A204.1 (cell line): Measurements from ENCODE around the gene HSPB7.
"Not testable (repeated sequence)": the region's sequence is repeated elsewhere in the genome, so short reads cannot be mapped to it uniquely, and the experiment has no call there.

Source experiments
- FAIRE-seq: peaks from 2 replicates; lab custom pipeline; 2012; peaks lifted over from hg19 to GRCh38; lab: Jason Lieb, UNC

Gene HSPB7

DNA sequence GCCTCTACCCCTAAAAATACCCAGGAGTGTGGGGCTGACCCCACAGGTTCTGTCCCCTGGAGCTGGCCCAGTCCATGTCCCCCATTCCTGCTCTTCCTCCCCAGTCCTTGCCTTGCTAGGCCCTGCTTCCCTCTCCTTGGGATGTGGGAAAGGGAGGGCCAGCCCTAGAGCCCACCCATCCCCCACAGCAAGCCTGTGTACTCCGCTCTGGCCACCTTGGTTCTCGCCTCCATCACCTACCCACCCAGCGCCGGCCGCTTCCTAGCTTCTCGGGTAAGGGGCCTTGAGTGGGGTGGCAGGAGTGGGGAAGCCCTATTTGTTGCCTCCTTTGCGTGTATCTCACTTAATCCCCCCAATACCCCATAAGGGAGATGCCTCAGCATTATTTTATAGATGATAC lies 32.5 kb upstream of the HSPB7 start:
- FAIRE-seq, result no peak

GRCh38 chr1:16048573-16049189 lies 30.8 kb upstream of the HSPB7 start:
- no peak for FAIRE-seq

DNA sequence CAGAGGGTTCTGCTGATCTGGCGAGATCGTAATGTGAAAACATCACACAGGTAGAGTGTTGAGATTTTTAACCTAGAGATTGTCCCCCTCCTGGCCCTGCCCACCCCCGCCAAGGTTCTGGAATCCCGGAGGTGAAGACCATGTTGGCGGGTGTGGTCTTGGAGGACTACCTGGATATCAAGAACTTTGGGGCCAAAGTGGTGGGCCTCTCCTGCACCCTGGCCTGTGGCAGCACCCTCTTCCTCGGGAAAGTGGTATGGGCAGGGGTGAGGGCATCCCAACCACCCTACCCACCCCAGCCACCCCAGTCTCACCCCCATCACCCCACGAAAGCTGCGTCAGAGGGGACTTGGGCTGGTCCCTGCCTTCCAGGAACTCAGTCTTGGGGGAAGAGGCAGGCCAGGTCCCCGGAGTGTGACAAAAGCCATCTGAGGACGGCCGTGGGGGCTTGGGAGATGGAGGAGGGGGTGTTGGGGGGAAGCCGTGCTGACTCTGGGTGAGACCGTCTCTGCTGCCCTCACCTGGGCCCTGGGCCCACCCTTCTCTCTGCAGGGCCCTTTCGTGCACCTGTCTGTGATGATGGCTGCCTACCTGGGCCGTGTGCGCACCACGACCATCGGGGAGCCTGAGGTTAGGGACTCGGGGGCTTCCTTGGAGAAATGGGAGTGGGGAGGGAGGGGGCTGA lies 30.1 kb upstream of the HSPB7 start:
- FAIRE-seq, result no peak

DNA sequence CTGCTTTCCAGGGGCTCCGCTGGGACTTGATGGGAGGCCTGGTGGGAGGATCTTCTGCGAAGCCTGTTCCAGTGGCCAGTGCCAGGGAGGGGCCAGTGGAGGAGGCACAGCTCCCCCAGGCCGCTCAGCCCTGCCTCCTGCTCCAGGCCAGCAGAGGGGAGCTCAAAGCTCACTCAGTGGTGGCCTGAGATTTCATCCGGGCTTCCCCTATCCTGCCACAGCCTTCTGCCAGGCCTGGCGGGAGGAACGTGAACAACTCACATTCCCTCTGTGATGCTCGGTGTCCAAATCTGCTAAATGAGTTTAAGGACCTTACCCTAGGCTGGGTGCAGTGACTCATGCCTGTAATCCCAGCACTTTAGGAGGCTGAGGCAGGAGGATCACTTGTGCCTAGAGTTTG lies 29.0 kb upstream of the HSPB7 start:
- FAIRE-seq, result no peak

DNA sequence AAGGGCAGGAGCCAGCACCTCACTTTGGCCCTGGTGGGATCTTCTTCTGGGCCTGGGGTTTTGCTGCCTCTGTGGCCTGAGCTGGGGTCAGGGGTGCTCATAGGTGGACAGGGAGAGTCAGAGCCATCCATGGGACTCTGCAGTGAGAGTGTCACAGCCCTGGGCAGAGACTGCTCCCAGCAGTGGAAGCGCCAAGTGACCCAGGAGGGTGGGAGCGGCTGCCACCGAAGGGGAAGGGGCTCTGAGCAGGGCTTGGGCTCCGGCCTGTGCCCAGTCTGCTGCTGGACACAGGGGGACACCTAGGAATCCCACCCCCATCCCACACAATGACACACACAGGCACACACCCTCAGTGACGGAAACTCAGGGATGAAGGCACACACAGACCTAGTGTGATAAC lies 26.1 kb upstream of the HSPB7 start:
- no peak for FAIRE-seq

DNA sequence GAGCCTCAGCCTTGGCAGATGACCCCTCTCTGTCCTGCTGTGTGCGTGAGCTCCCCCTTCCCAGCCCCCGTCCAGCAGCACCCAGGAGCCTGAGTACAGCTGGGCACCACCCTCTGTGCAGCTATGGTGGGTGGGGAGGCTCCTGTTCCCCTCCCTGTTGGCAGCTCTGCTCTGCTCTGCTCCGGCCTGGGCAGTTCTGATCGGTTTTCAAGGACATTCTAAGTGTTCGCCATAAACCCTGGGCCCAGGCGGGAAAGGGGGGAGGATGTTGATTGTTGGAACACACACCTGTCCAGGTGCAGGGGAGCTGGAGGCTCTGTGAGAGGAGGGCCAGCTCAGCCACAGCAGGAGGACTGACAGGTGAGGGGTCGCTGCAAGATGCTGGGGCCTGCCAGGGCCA lies 25.7 kb upstream of the HSPB7 start, which contains the start of gene CLCNKB:
CLCNKB (plus strand) TSS at position 262 of the 400 bp plus-strand sequence. CDS start 711 bp downstream, outside the sequence.
- no peak for FAIRE-seq

DNA sequence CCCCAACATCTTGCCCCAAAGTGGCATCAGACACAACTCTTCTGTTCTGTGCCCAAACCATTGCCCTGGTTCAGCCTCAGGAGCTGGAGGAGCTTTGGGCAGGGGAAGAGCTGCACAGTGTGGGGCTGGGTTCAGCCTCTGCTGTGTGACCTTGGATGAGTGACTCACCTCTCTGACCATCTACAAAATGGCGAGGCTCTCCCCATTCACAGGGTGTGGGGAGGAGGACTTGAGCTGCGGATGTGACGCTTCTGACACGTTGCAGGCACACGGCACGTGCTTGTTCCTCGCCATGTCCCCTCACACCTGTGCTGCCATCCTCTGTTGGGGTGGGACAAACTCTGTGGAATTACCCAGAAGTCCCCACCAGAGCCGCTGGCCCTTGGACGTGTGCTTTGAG lies 24.8 kb upstream of the HSPB7 start:
- FAIRE-seq, result not testable (repeated sequence)

GRCh38 chr1:16042096-16042495 lies 24.3 kb upstream of the HSPB7 start:
- no peak for FAIRE-seq

DNA sequence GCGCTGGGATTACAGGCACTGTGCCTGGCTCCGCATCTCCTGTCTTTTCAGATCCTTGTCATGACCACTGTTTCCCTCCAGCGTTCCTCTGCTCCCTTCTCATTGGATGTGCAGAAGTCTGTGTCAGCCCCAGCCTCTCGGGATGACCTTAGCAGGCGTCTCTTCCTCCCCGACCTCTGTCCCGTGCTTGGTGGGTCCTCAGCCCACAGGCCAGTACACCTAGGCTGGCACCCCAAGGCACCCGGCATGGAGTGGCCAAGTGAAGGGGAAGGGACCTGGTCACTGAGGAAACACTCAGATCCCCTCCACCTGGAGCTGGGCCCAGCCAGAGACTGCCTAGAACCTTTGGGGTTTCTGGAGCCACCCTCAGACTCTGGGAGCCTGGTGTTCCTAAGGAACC lies 23.4 kb upstream of the HSPB7 start:
- no peak for FAIRE-seq

DNA sequence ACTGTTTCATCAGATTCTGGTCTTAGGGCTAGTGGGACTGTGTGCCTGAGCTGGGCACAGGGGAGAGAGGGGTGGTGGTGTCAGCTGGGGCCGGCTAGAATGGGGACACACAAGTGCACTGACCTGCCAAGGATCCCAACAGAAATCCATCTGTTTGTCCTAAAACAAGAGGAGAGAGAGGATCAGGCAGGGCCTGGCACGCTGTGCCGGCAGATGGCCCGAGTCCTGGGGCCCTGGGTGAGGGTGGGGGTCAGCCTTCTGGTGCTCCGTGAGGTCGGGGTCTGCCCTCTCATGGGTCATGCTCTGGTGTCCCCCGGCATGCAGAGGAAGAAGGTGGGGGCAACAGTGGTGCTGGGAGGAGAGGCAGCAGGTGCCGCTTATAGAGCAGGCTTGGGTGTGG lies 22.0 kb upstream of the HSPB7 start:
- not testable (repeated sequence) for FAIRE-seq

- no peak for FAIRE-seq
Measured at GRCh38 chr1:16038620-16038912, 20.7 kb upstream of the HSPB7 start.

GRCh38 chr1:16036461-16036860 lies 18.6 kb upstream of the HSPB7 start:
- FAIRE-seq, result not testable (repeated sequence)

DNA sequence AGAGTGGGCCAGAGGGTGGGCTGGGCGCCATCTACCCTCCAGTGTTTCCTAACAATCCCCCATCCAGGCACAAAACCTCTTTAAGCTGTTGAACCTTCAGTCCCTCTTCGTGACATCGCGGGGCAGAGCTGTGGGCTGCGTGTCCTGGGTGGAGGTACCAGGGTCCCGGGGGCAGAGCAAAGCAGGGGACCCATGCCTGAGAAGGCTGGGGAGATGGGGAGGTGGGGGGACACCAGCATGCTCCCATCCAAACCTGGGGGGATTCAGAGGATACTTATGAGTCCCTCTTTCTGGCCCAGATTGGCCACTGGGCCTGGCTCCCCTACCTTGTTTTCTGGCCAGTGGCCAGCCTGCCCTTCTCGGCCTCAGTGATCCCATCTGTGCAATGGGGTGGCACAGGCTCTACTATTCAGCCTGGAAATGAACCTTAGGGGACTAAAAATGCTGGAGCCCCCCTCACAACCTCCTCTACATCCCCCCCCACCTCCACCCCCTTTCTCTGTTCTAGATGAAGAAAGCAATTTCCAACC lies 15.3 kb upstream of the HSPB7 start:
- not testable (repeated sequence) for FAIRE-seq

GRCh38 chr1:16032388-16033102 lies 14.7 kb upstream of the HSPB7 start:
- FAIRE-seq, result no peak

DNA sequence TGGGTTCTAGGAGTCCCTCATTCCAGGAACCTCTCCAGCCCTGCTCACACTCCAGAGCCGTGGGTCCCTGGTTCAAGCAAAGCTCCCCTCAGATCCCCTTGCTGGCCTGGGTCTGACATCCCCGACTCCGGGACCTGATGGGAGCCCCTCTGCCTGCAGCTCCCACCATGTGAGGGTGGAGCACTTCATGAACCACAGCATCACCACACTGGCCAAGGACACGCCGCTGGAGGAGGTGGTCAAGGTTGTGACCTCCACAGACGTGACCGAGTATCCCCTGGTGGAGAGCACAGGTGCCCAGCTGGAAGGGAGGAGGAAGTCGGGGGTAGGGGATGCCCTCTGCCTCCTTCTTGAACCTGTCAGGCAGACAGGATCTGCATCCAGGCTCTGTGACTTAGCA lies 13.7 kb upstream of the HSPB7 start:
- FAIRE-seq, result no peak

DNA sequence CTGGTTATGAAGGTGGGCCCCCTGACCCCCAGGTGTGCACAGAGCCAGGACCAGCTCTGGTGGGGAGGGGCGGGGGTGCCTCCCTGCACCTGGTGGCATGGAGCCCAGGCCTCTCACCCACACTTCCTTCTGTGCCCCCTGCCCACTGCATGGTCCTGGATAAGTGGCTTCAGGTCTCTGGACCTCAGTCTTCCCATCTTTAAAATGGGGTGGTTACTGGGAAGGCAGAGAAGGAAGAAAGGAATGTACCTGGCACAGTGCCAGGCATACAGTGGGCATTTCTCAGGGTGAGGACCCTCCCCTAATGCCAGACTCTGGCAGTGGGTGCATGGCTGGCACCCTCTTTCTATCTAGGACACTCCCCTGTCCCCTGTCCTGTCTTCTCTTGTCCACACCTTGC lies 11.4 kb upstream of the HSPB7 start:
- no peak for FAIRE-seq

- not testable (repeated sequence) for FAIRE-seq
Measured at GRCh38 chr1:16029003-16029268, 11.1 kb upstream of the HSPB7 start.

- no peak for FAIRE-seq
Measured at GRCh38 chr1:16028237-16029002, 10.6 kb upstream of the HSPB7 start.

- no peak for FAIRE-seq
Measured at GRCh38 chr1:16026723-16027484, 9.1 kb upstream of the HSPB7 start.

- FAIRE-seq, result not testable (repeated sequence)
Measured at GRCh38 chr1:16026302-16026701, 8.5 kb upstream of the HSPB7 start.

GRCh38 chr1:16023050-16023653 lies 5.3 kb upstream of the HSPB7 start:
- FAIRE-seq, result no peak

DNA sequence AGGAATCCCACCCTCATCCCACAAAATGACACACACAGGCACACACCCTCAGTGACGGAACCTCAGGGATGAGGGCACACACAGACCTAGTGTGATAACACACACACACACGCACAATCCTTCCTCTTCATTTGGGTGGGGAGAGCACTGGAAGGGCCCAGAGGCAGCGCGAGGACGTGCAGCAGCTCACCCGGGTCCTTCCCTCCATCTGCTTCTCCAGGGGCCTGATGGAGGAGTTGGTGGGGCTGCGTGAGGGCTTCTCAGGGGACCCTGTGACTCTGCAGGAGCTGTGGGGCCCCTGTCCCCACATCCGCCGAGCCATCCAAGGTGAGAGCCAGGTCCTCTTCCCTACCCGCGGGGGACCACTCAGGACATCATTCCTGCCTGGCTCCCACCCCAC lies 4.5 kb upstream of the HSPB7 start:
- no peak for FAIRE-seq
